ENCODE data around the gene ADAD1.

ADAD1 gene

GRCh38 chr4:122476745-122477144 is 97.9 kb downstream of the ADAD1 start:
- no peak for FAIRE-seq
- DNase-seq (ENCODE audit: insufficient read length, low spot score): no peak
- no peak for TF ChIP-seq POLR2AphosphoS5 (IDR thresholded peaks at IDR 0.05; ENCODE audit: low read depth, low read length)
- no peak for TF ChIP-seq POU2F2 (IDR thresholded peaks at IDR 0.05; ENCODE audit: low read depth, low read length)
- no peak for TF ChIP-seq TAF1 (IDR thresholded peaks at IDR 0.05; ENCODE audit: low read depth, low read length)
- TF ChIP-seq PAX5 (IDR thresholded peaks at IDR 0.05; ENCODE audit: insufficient read depth, low read length, severe bottlenecking): no peak
- TF ChIP-seq POLR2A (IDR thresholded peaks at IDR 0.05; ENCODE audit: low read depth, low read length): no peak
- TF ChIP-seq SPI1 (IDR thresholded peaks at IDR 0.05; ENCODE audit: low read depth, low read length): no peak
